DMS153 (cell line): Measurements from ENCODE around the gene CADM2.
"Not testable (repeated sequence)": the region's sequence is repeated elsewhere in the genome, so short reads cannot be mapped to it uniquely, and the experiment has no call there.

Source experiments
- DNase-seq: peaks from one replicate; lab custom pipeline; 2025; lab: John Stamatoyannopoulos, UW

The CADM2 gene

GRCh38 chr3:85481411-85482212, 522.8 kb downstream of the CADM2 start:
- no peak for DNase-seq

- no peak for DNase-seq
These were observed 523.4 kb downstream of the CADM2 start for GRCh38 chr3:85482213-85482490.

GRCh38 chr3:85483986-85484385, 525.2 kb downstream of the CADM2 start:
- DNase-seq, result no peak

DNA sequence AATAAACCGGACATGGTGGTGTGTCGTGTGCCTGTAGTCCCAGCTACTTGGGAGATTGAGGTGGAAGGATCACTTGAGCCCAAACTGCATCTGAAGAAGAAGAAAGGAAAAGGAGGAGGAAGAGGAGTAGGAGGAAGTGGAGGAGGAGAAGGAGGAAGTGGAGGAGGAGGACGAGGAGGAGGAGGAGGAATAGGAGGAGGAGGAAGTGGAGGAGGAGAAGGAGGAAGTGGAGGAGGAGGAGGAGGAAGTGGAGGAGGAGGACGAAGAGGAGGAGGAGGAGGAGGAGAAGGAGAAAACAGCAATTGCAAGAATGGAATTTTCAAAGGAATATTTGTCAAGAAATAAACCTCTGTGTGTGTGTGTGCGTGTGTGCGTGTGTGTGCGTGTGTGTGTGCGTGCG, 528.6 kb downstream of the CADM2 start:
- no peak for DNase-seq

GRCh38 chr3:85495602-85496001, 536.8 kb downstream of the CADM2 start:
- no peak for DNase-seq

GRCh38 chr3:85498177-85498576, 539.4 kb downstream of the CADM2 start:
- DNase-seq, result no peak

- DNase-seq, result no peak
These were observed 543.5 kb downstream of the CADM2 start for GRCh38 chr3:85502148-85502875.

DNA sequence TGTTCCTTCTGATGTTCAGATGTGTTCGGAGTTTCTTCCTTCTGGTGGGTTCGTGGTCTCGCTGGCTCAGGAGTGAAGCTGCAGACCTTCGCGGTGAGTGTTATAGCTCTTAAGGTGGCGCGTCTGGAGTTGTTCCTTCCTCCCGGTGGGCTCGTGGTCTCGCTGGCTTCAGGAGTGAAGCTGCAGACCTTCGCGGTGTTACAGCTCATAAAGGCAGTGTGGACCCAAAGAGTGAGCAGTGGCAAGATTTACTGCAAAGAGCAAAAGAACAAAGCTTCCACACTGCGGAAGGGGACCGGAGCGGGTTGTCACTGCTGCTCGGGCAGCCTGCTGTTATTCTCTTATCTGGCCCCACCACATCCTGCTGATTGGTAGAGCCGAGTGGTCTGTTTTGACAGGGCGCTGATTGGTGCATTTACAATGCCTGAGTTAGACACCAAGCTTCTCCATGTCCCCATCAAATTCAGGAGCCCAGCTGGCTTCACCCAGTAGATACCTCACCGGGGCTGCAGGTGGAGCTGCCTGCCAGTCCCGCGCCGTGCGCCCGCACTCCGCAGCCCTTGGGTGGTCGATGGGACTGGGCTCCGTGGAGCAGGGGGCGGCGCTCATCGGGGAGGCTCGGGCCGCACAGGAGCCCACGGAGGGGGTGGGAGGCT, 545.5 kb downstream of the CADM2 start:
- not testable (repeated sequence) for DNase-seq

DNA sequence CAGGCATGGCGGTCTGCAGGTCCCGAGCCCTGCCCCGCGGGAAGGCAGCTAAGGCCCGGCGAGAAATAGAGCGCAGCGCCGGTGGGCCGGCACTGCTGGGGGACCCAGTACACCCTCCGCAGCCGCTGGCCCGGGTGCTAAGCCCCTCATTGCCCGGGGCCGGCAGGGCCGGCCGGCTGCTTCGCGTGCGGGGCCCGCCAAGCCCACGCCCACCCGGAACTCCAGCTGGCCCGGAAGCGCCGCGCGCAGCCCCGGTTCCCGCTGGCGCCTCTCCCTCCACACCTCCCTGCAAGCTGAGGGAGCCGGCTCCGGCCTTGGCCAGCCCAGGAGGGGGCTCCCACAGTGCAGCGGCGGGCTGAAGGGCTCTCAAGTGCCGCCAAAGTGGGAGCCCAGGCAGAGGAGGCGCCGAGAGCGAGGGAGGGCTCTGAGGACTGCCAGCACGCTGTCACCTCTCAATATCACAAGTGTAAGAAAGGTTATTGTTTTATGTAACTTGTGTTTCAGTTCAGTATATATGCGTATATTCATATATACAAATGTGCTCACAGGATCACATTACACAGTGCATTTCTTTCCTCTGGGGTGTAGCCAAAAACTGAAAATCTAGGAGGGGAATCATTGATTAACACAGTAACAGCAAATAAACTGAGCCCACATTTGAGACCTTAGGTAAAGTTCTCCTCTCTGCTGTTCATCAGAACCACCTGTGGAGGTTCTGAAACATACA, 546.2 kb downstream of the CADM2 start:
- DNase-seq, result not testable (repeated sequence)

DNA sequence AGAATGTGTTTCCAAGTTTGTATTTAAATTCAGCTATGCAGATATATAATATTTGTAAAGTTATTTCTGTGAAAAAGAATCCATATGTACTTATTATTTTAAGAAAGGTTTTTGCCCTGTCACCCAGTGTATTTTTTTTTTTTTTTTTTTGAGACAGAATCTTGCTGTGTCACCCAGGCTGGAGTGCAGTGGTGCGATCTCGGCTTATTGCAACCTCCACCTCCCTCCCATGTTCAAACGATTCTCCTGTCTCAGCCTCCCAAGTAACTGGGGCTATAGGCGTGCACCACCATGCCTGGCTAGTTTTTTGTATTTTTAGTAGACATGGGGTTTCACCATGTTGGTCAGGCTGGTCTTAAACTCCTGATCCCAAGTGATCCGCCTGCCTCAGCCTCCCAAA, 548.3 kb downstream of the CADM2 start:
- DNase-seq, result not testable (repeated sequence)

- no peak for DNase-seq
These were observed 549.9 kb downstream of the CADM2 start for GRCh38 chr3:85508659-85509058.

DNA sequence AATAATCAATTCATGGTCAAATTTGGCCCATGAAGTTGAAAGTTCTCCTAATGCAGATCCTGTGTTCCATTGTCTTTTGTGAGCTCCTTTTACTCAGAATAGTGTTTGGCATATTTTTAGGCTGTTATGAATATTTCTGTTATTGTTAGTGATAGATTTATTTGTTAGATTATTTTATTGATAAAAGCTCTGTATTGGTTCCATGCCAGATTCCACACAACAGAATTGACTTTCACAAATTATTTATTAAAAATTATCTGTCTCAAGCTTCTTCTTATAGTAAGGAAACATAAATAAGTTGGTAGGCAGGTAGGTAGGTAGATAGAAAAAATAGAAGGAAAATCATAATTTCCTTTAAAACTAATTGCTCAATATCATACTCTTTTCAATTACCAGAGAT, 557.4 kb downstream of the CADM2 start:
- no peak for DNase-seq

DNA sequence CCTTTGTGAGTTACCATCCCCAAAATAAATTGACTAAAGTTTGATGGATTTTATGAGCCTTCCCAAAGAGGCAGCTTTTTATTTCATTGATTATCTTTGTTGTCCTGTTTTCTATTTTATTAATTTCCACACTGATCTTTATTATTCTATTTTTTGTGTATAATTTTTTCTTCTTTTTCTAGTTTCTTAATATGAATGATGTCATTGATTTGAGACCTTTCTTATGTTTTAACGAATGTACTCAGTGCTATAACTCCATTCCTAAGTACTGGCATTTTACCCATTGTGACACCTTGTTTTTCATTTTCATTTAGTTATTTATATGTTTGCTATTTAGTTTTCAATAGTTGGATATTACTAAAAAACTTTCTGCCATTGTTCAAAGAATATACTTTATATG, 565.3 kb downstream of the CADM2 start:
- DNase-seq, result no peak

DNA sequence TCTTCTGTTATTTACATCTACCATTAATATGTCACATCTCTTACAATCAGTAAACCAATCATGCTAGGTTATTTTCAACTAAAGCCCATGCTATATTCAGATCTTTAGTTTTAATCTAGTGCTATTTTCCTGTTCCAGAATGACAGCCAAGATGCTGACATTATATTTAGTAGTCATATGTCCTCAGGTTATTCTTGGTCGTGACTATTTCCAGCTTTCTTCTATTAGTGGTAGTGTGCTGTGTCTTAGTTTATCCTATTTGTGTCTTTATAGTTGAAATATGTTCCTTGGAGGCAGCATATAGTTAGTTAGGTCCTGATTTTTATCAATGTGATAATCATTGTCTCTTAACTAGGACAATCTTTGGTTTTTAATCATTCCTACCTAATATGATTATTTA, 566.5 kb downstream of the CADM2 start:
- DNase-seq, result no peak

DNA sequence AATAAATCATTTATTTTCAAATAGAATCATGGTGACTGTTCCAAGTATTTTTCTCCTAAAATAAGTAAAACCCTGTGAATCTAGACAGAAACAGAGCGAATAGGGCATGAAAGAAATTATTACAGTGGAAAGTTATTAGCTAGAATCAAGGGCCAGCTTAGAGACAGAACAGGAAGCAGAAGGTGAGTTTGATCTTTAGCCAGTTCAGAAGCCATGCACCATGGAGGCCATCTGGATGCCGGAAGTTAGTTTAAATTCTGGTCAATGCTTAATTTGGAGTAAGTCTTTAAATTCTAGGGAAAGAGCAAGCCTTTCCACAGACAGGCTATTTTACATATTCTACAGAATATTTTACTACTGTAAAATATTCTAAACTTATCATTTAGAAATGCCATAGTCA, 574.8 kb downstream of the CADM2 start:
- DNase-seq, result no peak

GRCh38 chr3:85535517-85535916, 576.7 kb downstream of the CADM2 start:
- DNase-seq, result no peak

DNA sequence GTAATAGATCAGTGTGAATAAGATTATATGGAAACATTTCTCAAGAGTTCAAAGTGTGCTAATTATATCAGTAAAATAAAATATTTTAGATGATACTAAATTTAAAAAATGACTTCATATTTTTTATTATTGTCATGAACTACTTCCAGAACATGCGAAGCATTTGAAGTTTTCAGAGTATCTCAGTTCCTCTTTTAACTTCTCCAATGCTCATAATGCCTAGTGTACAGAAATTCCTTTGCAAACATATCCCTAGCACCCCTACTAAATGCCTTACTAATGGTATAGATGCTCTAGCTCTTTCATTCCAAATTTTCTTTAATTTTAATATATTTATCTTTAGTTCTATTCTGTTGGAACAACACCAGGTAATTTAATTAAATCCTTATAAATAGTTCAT, 580.4 kb downstream of the CADM2 start:
- no peak for DNase-seq

GRCh38 chr3:85554153-85554552, 595.4 kb downstream of the CADM2 start:
- DNase-seq, result no peak

- DNase-seq, result no peak
These were observed 601.4 kb downstream of the CADM2 start for GRCh38 chr3:85560088-85560785.

DNA sequence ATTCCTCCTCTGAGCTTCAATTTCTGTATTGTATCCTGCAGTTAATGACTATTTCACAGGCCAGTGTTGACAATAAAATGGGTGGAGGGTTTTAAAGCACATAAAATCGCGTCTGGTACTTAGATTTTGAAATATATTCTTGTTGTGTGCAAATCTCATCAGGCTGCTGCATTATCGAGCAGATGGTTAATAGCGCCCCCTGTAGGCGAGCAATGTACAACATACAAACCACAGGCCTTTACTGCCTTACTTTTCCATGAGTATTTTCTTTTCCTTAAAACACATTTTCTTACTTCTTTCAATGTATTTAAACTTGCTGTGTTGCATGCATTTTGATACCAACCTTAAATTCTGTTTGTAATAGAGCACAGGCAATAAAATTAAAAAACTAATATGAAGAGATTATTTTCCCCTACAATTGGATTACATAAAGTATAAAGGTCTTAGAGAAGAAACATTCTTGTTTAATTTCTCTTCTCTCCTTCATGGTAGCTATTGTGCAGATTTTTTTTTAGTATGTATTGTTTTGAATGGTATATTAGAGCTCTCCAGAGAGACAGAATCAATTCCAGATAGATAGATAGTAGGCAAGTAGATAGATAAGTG, 608.4 kb downstream of the CADM2 start:
- DNase-seq, result no peak

- no peak for DNase-seq
These were observed 612.0 kb downstream of the CADM2 start for GRCh38 chr3:85570819-85571218.

- DNase-seq, result no peak
These were observed 613.0 kb downstream of the CADM2 start for GRCh38 chr3:85571835-85572234.
